Stromal cell of bone marrow (primary cell): Measurements from ENCODE around the gene GMEB2.
"Not testable (repeated sequence)": the region's sequence is repeated elsewhere in the genome, so short reads cannot be mapped to it uniquely, and the experiment has no call there.

Experiments used
- DNase-seq: peaks from one replicate; pipeline ENCODE4 v3.0.0-alpha.2; 2012; ENCODE audit warnings: low read depth

The GMEB2 gene, protein sequence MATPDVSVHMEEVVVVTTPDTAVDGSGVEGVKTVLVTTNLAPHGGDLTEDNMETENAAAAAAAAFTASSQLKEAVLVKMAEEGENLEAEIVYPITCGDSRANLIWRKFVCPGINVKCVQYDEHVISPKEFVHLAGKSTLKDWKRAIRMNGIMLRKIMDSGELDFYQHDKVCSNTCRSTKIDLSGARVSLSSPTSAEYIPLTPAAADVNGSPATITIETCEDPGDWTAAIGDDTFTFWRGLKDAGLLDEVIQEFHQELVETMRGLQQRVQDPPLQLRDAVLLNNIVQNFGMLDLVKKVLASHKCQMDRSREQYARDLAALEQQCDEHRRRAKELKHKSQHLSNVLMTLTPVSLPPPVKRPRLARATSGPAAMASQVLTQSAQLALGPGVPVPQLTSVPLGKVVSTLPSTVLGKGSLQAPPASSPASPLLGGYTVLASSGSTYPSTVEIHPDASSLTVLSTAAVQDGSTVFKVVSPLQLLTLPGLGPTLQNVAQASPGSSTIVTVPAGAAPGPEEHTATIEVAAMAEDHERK

DNA sequence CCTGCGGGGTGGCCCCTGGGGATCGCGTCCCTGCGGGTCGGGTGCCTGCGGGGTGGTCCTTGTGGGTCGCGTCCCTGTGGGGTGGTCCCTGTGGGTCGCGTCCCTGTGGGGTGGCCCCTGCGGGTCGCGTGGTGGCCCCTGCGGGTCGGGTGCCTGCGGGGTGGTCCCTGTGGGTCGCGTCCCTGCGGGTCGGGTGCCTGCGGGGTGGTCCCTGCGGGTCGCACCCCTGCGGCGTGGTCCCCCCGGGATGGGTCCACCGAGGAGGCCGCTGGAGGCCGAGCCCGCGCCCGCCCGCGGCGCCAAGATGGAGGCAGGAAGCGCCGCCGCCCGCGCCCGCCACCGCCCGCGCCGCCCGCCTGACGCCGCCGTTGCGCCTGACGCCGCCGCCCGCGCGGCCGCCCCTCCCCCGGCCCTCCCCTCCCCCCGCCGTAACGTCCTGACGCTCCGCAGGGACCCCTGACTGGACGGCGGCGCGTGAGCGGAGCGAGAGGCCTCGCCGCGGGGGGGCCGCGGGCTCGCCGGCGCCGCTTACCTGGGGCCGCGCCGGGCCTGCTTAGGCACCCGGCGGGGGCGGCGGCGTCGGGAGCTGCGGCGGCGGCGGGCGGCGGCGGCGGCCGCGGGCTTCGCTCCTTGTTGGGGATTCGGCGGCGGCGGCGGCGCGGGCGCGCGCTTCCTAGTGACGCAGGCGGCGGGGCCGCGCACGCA lies at the start of gene GMEB2:
Gene GMEB2 (minus strand): TSS at position 678 of the 705 bp plus-strand sequence. CDS start 7,704 bp downstream, outside the sequence.
- no peak for DNase-seq

DNA sequence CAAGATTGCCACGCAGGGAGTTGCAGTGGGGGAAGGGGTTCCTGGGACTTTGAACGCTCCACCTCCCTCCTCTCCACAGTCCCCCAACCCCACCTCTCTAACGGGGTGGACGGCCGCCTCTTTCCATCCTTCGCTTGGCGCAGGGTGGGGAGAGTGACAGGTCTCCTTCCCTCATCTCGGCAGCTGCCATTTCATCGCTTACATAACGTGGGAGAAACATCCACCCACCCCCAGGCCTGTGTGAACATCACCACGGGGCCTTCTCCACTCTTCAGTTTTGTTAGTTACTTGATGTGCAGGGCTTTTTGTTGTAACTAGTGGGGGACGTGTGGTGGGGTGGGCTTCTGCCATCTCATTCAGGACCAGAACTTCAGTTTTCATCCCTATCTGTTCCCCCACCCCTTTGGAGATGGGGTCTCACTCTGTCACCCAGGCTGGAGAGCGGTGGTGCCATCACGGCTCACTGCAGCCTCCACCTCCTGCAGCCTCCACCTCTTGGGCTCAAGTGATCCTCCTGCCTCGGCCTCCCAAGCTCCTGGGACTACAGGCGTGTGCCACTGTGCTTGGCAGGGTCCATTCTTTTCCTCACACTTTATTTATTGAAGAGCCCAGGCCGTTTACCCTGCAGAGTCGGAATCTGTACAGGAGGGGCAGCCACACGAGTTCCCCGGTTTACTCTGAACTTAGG lies 48.9 kb upstream of the GMEB2 start:
- DNase-seq, result no peak

DNA sequence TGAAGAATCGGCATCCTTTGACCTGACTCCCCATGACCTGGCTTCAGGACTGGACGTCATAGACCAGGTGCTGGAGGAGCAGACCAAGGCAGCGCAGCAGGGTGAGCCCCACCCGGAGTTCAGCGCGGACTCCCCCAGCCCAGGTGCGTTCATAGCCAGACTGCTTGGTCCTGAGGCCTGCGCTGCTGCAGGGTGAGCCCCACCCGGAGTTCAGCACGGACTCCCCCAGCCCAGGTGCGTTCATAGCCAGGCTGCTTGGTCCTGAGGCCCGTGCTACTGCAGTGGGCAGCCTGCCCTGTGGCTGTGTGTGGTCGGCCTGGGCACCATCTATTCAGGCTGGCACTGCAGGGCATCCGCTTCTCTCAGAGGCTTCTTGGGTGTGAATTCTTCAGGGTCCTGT lies 47.0 kb upstream of the GMEB2 start:
- DNase-seq, result no peak

DNA sequence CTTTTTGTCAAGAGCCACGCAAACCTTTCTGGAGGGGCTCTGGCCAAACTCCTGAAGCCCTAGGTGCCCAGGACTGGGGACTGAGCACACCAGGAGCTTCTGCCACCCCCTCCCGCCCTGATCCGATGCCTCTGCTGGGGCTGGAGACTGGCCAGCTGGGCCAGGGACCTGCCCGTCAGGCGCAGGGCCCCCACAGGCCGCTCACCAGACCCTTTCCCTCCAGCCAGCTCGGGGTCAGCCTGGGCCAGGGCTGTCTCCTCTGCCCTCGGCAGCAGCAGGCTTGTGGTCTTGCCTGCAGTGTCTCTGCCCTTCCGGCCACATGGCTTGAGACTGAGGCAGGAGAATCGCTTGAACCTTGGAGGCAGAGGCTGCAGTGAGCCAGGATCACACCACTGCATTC lies 45.8 kb upstream of the GMEB2 start:
- no peak for DNase-seq

DNA sequence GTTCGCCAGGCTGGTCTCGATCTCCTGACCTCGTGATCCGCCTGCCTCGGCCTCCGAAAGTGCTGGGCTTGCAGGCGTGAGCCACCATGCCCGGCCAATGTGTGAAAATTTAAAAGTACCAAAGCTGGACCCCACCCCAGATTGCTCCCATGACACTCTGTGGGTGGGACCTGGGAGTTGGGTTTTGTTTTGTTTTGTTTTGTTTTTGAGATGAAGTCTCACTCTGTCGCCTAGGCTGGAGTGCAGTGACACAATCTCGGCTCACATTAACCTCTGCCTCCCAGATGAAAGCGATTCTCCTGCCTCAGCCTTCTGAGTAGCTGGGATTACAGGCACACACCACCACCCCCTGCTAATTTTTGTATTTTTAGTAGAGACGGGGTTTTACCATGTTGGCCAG lies 44.8 kb upstream of the GMEB2 start:
- not testable (repeated sequence) for DNase-seq

DNA sequence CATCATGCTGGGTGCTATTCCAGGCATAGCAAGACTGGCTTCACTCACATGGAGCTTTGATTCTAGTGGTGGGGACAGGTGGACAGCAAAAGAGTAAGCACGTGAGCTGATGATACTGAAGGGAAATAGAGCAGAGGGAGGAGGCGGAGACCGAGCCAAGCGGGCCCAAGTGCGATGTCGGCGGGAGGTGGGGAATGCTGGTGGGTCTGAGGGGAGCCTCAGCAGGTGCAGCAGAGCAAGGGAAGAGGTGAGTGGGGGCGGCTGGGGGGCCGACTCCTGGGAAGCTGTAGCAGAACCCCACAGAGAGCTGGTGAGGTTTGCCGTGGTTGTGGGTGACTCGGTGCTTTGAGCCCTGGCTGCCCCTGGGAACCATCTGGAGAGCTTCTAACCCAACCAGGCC lies 41.5 kb upstream of the GMEB2 start:
- DNase-seq, result no peak

DNA sequence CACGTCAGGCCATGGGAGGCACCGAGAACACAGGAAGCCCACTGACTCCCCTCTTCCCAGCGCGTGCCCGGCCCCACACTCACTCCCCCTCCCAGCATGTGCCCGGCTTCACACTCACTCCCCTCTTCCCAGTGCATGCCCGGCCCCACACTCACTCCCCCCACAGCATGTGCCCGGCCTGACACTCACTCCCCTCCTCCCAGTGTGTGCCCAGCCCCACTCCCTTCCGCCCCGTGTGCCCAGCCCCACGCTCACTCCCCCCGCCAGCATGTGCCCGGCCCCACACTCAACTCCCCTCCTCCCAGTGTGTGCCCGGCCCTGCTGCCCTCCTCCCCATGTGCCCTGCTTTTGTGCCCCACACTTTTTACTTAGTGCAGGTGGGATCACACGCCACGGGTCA lies 41.0 kb upstream of the GMEB2 start:
- no peak for DNase-seq

DNA sequence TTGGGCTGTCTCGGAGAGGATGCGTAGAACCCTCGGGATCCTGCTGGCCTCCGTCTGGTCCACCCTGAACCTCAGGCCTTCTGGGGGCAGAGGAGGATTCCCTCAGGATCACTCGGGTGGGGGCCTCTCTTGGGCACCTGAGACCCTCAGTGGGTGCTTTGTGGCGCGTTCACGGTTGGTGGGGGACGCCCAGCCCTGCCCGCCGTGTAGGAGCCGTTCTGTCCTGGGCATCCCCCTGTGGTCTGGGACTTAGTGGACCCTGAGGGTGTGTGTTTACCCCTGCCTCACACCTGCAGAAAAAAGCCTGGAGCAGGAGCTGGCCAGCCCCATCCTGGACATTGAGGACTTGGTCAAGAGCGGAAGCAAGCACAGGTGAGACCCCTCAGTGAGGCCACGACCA lies 38.8 kb upstream of the GMEB2 start:
- DNase-seq, result no peak

DNA sequence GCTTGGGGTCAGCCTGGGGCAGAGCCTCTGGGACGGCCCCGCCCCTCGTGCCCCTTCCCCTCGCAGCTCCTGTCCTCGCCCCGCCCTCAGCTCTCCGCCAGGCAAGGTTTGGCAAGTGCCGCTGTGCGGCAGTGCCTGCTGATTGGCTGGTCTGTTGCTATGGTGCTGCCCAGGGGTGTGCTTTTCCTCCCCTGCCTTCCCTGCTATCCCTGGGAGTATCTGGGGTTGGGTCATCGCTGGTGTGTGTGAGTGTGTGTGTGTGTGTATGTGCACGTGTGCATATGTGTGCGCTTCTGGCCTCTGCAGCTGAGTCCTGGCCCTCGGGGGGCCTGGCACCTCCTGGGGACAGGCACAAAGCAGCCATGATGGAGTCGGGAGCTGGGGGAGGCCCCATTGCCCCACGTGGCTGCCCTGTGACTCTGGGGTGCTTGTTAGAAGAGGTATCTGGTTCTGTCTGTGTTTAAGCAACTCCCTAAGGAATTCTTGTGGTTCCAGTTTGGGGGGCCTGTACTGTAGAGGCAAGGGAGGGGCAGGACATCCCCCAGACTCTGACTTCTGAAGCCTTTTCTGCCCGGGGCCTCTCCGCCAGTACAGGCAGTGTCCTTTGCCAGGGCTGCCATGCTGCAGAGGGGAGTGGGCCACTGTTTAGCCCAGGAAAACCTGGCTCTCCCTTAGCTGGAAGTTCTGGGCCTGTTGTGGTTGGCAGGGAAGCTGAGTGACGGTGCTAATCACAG lies 38.1 kb upstream of the GMEB2 start:
- no peak for DNase-seq

DNA sequence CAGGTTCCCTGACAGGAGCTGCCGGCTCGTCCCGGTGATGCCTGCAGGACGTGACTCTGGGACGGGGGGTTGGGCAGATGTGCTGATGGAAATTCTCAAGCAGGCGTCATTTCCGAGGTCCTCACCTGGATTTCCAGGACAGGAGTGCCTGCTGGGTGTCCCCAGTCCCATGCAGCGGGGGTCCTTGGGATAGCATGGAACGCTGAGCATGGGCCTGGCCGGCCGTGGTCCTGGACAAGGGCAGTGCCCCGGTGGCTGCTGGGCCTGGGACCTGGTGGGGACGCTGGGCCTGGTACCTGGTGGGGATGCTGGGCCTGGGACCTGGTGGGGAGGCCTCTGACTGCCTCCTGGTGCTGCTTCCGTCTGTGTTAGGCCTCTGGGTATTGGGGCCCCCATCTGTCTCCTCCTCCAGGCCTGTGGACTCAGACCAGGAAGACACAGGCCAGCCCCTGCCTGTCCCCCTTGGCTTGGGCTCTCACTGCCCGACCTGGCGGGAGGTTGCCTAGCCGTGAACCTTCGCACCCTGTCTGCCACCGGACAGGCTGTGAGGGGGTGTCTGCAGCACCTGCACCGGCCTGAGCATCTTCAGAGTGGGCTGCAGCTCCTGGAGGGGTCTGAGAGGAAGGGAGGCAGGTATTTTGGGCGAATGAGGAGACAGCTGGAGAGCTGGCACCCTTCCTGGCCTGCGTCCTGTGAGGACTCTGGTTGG lies 37.4 kb upstream of the GMEB2 start:
- DNase-seq, result no peak

DNA sequence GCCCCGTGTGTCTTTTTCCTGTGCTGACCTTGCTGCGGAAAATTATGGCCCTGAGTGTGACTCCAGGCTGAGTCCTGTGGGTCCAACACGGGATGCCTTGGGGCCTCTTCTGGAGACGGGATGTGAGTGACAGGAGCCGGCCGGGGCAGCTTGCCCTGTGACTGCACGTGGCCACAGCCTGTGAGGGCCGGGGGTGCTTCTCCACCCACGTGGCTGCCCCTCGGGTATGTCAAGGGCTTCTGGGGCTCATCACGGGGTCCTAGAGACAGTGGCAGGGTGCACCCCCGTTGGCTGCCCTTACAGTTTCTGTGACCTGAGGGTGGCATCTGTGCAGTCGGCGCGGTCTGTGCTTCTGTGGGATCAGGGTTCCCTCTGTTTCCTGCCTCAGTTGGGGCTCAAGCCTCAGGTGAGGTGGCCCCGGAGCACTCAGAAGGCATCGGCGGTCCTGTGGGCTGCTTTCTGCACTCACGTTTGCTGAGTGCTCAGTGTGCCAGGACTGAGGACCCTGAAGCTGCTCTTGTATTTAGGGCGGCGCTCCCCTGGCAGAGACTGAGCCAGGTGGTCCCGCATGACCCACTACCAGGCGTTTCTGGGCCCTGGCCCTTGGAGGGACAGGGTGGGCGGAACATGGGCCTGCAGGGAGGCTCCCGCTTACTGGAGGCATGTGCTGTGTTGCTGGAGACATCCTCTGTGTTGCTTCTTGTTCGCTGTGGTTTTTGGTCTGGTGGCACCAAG lies 36.6 kb upstream of the GMEB2 start:
- no peak for DNase-seq

DNA sequence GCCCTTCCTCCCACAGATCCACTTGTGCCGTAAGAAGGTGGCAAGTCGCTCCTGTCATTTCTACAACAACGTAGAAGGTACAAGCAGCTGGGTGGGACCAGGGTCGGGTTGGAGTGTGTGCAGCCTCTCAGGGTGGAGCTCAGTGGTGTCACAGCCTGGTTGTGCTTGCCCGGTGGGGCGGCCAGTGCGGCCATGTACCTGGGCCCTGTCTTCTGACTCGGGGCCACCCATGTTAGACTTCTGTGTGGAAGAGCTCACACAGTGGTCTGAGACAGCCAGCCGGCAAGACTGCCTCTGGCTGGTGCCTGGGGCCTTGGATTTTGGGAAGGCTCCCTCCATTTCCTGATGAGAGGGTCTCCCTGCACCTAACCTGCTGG lies 35.9 kb upstream of the GMEB2 start:
- no peak for DNase-seq

DNA sequence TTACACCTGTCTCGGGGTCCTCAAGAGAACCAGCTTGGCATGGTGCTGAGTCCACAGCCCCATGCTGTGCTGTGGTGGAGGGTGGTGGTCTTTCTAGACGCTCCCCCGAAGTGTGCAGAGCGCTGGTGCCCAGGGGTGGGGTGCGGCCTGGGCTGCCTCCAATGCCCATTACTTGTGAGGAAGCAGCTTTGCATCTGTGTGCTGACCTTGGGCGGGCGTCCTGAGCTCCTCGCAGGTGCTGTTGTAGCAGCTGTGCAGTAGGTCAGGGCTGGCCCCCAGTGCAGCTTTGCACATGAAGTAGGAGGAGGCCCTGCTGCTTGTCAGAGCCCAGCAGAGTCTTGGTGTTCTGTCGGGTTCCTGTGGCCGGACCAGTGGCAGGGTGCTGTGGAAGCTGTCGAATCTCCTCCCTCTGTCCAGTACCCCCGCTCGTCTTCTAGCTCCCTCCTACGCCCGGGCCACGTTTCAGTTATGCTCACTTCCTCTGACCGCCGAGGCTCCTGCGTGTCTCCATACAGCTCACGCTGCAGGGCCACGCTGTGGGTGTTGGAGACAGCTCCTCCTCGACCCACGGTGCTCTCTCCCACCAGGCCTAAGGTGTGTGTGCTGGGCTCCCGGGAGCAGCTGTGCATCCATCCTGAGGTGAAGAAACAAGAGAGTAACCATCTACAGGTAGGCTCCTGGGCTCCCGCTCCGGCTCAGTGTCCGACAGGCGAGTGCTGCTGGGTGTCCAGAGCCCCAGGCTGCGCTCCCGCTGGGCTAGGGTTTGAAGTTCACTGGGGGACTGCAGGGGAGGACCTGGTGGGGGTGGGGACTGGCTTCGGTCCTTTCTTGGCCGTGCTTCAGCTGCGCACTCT lies 35.3 kb upstream of the GMEB2 start:
- no peak for DNase-seq

DNA sequence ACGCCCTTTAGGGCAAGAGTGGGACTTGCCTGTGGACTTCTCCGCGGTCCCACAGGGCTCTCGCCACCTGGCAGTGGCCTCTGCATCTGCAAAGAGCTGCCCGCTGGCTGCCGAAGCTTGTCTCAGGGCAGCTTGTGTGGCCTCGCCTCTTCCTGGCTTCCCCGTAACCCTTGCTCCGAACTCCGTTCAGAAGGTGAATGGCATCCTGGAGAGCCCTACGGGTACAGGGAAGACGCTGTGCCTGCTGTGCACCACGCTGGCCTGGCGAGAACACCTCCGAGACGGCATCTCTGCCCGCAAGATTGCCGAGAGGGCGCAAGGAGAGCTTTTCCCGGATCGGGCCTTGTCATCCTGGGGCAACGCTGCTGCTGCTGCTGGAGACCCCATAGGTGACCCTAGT lies 34.2 kb upstream of the GMEB2 start:
- DNase-seq, result no peak

DNA sequence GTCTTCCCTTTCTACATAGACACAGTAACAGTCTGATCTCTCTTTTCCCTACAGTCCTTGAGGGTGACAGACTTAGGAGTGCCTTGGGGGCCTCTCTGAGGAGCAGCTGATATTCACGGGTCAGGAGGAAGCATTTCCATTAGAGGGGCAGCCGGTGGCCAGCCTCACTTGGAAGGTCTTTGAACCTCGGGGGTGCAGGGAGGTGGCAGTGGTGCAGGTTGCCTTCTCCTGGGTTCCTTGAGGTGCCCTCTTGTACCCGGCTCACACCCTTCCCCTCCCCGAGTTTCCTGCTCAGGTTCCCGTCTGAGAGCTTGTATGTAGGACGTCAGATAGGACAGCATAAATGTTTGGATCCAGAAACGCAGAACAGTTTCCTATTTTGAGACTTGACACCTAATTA lies 33.7 kb upstream of the GMEB2 start:
- no peak for DNase-seq

DNA sequence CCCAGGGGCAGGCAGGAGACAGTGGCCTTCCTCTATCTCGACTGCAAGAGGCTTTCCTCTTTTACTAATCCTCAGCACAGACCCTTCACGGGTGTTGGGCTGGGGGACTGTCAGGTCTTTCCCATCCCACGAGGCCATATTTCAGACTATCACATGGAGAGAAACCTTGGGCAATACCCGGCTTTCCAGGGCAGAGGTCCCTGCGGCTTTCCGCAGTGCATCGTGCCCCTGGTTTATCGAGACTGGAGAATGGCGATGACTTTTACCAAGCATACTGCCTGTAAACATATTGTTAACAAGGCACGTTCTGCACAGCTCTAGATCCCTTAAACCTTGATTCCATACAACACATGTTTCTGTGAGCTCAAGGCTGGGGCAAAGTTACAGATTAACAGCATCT lies 33.3 kb upstream of the GMEB2 start:
- DNase-seq, result not testable (repeated sequence)

DNA sequence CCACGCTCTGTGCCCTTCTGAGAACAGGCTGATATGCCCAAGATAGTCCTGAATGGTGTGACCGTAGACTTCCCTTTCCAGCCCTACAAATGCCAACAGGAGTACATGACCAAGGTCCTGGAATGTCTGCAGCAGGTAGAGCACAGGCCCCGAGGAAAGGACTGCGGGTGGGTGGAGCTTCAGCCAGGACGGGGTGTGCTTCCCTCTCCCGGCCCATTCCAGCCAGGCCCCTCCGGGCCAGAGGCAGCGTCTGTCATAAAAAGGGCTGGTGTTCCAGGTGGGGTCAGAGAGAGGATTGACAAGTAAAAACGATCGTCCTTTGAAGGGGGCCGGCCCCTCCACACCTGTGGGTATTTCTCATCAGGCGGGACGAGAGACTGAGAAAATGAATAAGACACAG lies 32.5 kb upstream of the GMEB2 start:
- no peak for DNase-seq

DNA sequence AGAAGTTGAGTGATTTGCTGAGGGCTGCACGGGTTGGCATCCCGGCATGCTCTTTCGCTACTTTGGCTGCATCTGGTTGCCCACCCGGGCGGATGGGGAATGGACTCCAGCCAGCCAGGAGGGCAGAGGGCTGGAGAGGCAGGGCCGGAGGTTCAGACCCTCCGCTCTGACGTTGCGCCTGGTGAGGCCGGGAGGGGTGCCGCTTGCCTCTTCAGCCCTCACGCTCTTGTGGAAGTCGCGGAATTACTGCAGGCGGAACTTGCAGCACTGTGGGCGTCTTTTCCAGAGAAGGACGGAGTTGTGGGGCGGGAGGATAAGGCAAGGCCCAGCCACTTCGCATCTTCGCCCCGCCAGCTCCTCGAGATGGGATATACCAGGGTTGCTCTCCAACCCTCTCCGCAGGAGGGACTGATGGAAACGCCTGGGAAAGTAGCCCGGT lies 31.9 kb upstream of the GMEB2 start:
- peak; percentile 27 for DNase-seq

DNA sequence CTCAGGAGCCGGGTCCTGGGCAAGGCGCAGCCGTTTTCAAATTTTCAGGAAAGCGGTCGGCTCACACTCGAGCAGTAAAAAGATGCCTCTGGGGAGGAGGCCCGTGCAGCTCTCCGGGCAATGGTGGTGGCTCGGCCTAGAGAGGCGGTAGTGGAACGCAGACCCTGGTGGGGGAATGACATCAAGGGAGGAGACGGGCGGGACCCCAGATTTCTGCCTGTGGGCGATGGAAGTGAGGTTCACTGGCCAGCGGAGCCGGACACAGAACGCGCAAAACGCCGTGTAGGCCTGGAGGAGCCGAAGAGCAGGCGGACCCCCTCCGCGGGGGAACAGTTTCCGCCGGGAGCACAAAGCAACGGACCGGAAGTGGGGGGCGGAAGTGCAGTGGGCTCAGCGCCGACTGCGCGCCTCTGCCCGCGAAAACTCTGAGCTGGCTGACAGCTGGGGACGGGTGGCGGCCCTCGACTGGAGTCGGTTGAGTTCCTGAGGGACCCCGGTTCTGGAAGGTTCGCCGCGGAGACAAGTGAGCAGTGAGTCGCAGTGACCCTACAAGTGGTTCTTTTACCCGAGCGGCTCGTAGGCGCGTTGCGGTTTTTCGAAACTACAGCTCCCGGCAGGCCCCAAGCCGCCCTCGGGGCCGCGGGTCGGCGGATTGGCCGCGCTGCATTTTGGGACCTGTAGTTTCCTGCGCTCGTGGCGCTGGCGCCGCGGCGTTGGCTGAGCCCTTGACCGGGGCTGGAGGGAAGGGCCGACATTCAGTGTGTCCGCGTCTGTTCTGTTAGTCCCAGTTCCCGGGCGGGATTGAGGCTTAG lies 31.2 kb upstream of the GMEB2 start, which contains the start of gene RTEL1:
Gene RTEL1 (plus strand): TSS at position 376 of the 812 bp plus-strand sequence. CDS start 1,091 bp downstream, outside the sequence.
- DNase-seq, result peak; percentile 89
